Cardiac septum (tissue), 1 donor: ENCODE results near the gene MSL2. TPM values are rescaled to one million over a fixed set of nuclear protein-coding genes. Genes with fewer than 3 reads are reported as not detected.

Experiments used
- DNase-seq: peaks from one replicate; pipeline ENCODE4 v3.0.0-alpha.2; 2020; ENCODE audit warnings: low spot score
- intact Hi-C: fragments of 100-400 bp; cut with DNase I; formaldehyde crosslinking; loops from one replicate; pipeline ENCODE4 v1.14.0; 2022
- total RNA-seq: library from RNA; stranded (reverse); fragmentation: NEBNext Ultra II Directional; extraction: Animal tissue kit (Norgen Biotek cat#: 25700); gene quantifications from one replicate; pipeline ENCODE4 v1.2.1, GENCODE V29; 2021
- donor health status: DM: no; HTN: no; CAD: no.

MSL2 gene
- total RNA-seq, 1 donor from 2014 or later = 20.0 TPM

DNA sequence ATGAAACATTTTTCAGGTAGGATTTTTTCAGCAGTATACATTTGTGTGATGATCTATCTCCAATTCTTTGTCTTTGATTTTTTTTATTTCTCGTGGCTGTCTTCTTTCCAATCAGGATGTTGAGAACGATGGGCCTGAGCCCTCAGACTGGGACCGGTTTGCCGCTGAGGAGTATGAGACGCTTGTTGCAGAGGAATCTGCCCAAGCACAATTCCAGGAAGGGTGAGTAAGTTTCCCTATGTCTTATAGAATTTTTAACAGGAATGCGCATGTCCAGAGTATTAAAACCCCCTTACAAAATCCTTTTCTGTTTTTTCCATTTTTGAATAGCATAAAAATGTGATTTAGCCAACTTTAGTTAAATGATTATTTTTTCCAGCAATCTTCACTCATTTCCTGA, 90.0 kb downstream of the MSL2 start:
- no peak for DNase-seq
- intact Hi-C loops = no loop called here

DNA sequence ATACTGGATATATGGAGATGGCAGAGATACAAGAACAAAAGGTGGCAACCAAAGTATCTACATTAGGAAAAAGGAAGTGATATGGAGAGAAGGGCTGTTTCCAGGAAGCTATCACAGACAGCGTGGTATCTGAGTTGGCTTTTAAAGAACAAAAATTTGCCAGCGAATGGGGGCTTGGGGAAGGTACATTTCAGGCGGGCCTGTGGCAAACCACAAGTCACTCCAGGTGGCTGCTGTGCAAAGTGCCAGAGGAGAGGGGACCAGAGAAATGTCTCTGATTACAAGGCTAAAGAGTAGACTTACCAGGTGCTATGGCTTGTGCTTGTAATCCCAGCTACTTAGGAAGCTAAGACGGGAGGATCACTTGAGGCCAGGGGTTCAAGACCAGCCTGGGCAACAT, 91.1 kb downstream of the MSL2 start:
- no peak for DNase-seq
- intact Hi-C loops = no loop called here

Other genes with a start within 250 kb of the MSL2 start
- 82.8 TPM for gene PPP2R3A, start 230.6 kb downstream of the MSL2 start, total RNA-seq
- gene PCCB, start 54.0 kb upstream of the MSL2 start, total RNA-seq = 91.3 TPM